HepG2 (cell line): ENCODE results near the gene EFHD2. TPM values are rescaled to one million over a fixed set of nuclear protein-coding genes. Genes with fewer than 3 reads are reported as not detected.

ENCODE experiments used
- ARID5B ChIP-seq: IDR thresholded peaks from 2 replicates; pipeline ENCODE4 v1.4.0; 2020; ENCODE audit warnings: mild to moderate bottlenecking, missing genetic modification reagents
- NR3C1 ChIP-seq: sonication (generic); formaldehyde crosslinking; IDR thresholded peaks from 2 replicates; pipeline ENCODE4 v1.4.0; 2020; ENCODE audit warnings: missing genetic modification reagents
- SOX6 ChIP-seq, 2 experiments: fragments of 450-650 bp in 1 of 2; sonication (generic) in 1 of 2; formaldehyde crosslinking in 1 of 2; IDR thresholded peaks; 2 replicates each; pipeline versions ENCODE4 v1.4.0 to v1.6.1; 2017 to 2020; ENCODE audit warnings: antibody characterized with exemption in 1 of 2, mild to moderate bottlenecking in 1 of 2, missing genetic modification reagents in 1 of 2
- SRSF4 ChIP-seq: fragments of 200-400 bp; formaldehyde crosslinking; IDR thresholded peaks from one replicate; pipeline ENCODE4 v1.6.1; 2018; ENCODE audit warnings: mild to moderate bottlenecking, low read depth, low read length, moderate library complexity; ENCODE audit not compliant: poor library complexity, severe bottlenecking
- ZNF337 ChIP-seq: sonication (generic); formaldehyde crosslinking; IDR thresholded peaks from 2 replicates; pipeline ENCODE4 v1.5.1; 2020; ENCODE audit warnings: missing genetic modification reagents, low read depth, mild to moderate bottlenecking, borderline replicate concordance
- ZNF441 ChIP-seq: sonication (generic); formaldehyde crosslinking; IDR thresholded peaks from 2 replicates; pipeline ENCODE4 v1.7.0; 2021; ENCODE audit warnings: missing genetic modification reagents, borderline replicate concordance
- ZNF451 ChIP-seq: sonication (generic); formaldehyde crosslinking; IDR thresholded peaks from 2 replicates; pipeline ENCODE4 v1.5.0; 2020; ENCODE audit warnings: mild to moderate bottlenecking, missing genetic modification reagents
- ZNF740 ChIP-seq: sonication (generic); formaldehyde crosslinking; IDR thresholded peaks from 2 replicates; pipeline ENCODE4 v1.4.0; 2020; ENCODE audit warnings: missing genetic modification reagents
- ZNF749 ChIP-seq: sonication (generic); formaldehyde crosslinking; IDR thresholded peaks from 2 replicates; pipeline ENCODE4 v1.8.0; 2022; ENCODE audit warnings: mild to moderate bottlenecking, missing genetic modification reagents, moderate library complexity, borderline replicate concordance
- polyA plus RNA-seq, 8 experiments: library from polyadenylated mRNA; depleted of rRNA in 3 of 8; stranded (reverse) in 7 of 8; unstranded in 1 of 8; fragments of >200 nt; fragmentation: Illumina TruSeq in 4 of 8; extraction: Trizol in 4 of 8; gene quantifications; 2 replicates each; pipeline versions ENCODE4 v1.2.1 to v1.2.3, GENCODE V29; 2011 to 2016; ENCODE audit warnings: low read depth in 4 of 8, missing spikeins in 1 of 8, mixed read lengths in 1 of 8; ENCODE audit not compliant: insufficient read depth in 1 of 8
- total RNA-seq, 5 experiments: library from RNA; depleted of rRNA; stranded (reverse); fragments of >200 nt; fragmentation: Illumina TruSeq; extraction: Trizol; gene quantifications; 2 replicates each; pipeline ENCODE4 v1.2.3, GENCODE V29; 2016; ENCODE audit warnings: low read depth in 1 of 5
- TF ChIP-seq, protein P1 (sequence below): sonication (generic); formaldehyde crosslinking; IDR thresholded peaks from 2 replicates; pipeline ENCODE4 v1.5.0; 2020; ENCODE audit warnings: missing genetic modification reagents, mild to moderate bottlenecking, borderline replicate concordance
- TF ChIP-seq, protein P2 (sequence below): sonication (generic); formaldehyde crosslinking; conservative IDR thresholded peaks from 2 replicates; pipeline ENCODE4 v1.4.0; 2020; ENCODE audit warnings: mild to moderate bottlenecking, missing genetic modification reagents, moderate library complexity
- TF ChIP-seq, protein P3 (sequence below): sonication (generic); formaldehyde crosslinking; IDR thresholded peaks from 2 replicates; pipeline ENCODE4 v1.5.1; 2020; ENCODE audit warnings: missing genetic modification reagents, mild to moderate bottlenecking, borderline replicate concordance
- TF ChIP-seq, protein P4 (sequence below): sonication (generic); formaldehyde crosslinking; IDR thresholded peaks from 2 replicates; pipeline ENCODE4 v1.8.1; 2023; ENCODE audit warnings: missing genetic modification reagents, mild to moderate bottlenecking, borderline replicate concordance
- TF ChIP-seq, protein P5 (sequence below): sonication (generic); formaldehyde crosslinking; IDR thresholded peaks from 2 replicates; pipeline ENCODE4 v1.9.0; 2022; ENCODE audit warnings: missing genetic modification reagents, mild to moderate bottlenecking, borderline replicate concordance

EFHD2 gene
- total and polyA plus RNA-seq, 2 of the 13 experiments (the other 11 are each of a cell fraction or from before 2014, with no cell fraction given) = 9.4 to 12.7 TPM

DNA sequence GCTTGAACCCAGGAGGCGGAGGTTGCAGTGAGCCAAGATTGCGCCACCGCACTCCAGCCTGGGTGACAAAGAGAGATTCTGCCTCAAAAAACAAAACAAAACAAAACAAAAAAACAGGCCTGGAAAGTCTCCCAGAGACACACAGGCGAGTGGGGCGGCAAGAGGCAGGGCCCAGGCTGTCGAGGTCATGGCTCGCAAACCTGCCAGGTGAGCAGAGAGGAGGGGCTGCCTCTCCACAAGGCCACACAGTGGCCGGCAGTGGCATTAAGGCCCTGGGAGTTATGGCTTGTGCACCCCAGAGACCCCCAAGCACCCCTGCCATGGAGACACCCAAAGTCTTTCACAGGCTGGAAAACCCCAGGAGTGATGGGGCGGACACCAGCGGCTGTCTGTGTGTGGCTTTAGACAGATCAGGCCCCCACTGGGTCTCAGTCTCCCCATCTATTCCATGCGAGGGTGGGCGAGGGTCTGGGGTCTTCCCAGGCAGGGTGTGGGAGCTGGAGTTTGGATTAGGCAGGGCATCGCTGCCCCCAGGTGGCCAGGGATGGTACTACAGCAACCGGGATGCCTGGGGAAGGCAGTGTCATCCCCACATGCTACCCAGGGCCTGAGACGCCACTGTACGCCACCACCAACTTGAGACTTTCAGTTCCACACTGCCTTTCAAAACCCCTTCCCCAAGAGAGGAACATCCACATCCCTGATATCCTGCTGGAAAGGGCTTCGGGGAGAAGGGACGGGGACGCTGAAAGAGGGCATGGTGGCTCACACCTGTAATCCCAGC is 21.3 kb downstream of the EFHD2 start (continued):
- TF ChIP-seq, protein P1, sequence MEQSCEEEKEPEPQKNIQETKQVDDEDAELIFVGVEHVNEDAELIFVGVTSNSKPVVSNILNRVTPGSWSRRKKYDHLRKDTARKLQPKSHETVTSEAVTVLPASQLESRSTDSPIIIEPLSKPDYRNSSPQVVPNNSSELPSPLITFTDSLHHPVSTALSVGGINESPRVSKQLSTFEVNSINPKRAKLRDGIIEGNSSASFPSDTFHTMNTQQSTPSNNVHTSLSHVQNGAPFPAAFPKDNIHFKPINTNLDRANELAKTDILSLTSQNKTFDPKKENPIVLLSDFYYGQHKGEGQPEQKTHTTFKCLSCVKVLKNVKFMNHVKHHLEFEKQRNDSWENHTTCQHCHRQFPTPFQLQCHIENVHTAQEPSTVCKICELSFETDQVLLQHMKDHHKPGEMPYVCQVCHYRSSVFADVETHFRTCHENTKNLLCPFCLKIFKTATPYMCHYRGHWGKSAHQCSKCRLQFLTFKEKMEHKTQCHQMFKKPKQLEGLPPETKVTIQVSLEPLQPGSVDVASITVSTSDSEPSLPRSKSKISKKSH (CRISPR knock-in tag) = peak; percentile 60; the same call in 1 of the 2 replicates
- TF ChIP-seq ZNF451 (0 out of 2 replicates have a peak, but pooled peaks have one; percentile 6), ZNF740 (CRISPR knock-in tag) (no peak), ZNF337 (CRISPR knock-in tag) (no peak), ARID5B (no peak), NR3C1 (CRISPR knock-in tag) (no peak), ZNF749 (CRISPR knock-in tag) (no peak), SRSF4 (no peak), ZNF441 (CRISPR knock-in tag) (no peak), SOX6 (IDR thresholded peaks at IDR 0.05) (no peak), SOX6 (CRISPR knock-in tag; IDR thresholded peaks at IDR 0.05) (no peak)
- TF ChIP-seq, protein P2, sequence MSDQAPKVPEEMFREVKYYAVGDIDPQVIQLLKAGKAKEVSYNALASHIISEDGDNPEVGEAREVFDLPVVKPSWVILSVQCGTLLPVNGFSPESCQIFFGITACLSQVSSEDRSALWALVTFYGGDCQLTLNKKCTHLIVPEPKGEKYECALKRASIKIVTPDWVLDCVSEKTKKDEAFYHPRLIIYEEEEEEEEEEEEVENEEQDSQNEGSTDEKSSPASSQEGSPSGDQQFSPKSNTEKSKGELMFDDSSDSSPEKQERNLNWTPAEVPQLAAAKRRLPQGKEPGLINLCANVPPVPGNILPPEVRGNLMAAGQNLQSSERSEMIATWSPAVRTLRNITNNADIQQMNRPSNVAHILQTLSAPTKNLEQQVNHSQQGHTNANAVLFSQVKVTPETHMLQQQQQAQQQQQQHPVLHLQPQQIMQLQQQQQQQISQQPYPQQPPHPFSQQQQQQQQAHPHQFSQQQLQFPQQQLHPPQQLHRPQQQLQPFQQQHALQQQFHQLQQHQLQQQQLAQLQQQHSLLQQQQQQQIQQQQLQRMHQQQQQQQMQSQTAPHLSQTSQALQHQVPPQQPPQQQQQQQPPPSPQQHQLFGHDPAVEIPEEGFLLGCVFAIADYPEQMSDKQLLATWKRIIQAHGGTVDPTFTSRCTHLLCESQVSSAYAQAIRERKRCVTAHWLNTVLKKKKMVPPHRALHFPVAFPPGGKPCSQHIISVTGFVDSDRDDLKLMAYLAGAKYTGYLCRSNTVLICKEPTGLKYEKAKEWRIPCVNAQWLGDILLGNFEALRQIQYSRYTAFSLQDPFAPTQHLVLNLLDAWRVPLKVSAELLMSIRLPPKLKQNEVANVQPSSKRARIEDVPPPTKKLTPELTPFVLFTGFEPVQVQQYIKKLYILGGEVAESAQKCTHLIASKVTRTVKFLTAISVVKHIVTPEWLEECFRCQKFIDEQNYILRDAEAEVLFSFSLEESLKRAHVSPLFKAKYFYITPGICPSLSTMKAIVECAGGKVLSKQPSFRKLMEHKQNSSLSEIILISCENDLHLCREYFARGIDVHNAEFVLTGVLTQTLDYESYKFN (CRISPR knock-in tag) = no peak
- TF ChIP-seq, protein P3, sequence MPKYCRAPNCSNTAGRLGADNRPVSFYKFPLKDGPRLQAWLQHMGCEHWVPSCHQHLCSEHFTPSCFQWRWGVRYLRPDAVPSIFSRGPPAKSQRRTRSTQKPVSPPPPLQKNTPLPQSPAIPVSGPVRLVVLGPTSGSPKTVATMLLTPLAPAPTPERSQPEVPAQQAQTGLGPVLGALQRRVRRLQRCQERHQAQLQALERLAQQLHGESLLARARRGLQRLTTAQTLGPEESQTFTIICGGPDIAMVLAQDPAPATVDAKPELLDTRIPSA (CRISPR knock-in tag) = no peak
- TF ChIP-seq, protein P4, sequence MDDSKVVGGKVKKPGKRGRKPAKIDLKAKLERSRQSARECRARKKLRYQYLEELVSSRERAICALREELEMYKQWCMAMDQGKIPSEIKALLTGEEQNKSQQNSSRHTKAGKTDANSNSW (CRISPR knock-in tag) = no peak
- TF ChIP-seq, protein P5, sequence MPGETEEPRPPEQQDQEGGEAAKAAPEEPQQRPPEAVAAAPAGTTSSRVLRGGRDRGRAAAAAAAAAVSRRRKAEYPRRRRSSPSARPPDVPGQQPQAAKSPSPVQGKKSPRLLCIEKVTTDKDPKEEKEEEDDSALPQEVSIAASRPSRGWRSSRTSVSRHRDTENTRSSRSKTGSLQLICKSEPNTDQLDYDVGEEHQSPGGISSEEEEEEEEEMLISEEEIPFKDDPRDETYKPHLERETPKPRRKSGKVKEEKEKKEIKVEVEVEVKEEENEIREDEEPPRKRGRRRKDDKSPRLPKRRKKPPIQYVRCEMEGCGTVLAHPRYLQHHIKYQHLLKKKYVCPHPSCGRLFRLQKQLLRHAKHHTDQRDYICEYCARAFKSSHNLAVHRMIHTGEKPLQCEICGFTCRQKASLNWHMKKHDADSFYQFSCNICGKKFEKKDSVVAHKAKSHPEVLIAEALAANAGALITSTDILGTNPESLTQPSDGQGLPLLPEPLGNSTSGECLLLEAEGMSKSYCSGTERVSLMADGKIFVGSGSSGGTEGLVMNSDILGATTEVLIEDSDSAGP (CRISPR knock-in tag) = peak; percentile 46; the same call in 1 of the 2 replicates
